Neuronal stem cell (in vitro differentiated cells): ENCODE data around the gene HRH3.
A peak's percentile ranks its signal among the peaks of the same experiment; 100 is the strongest.

ENCODE experiments used
- DNase-seq: peaks from one replicate; pipeline ENCODE4 v3.0.0-alpha.2; 2013; ENCODE audit warnings: low spot score
- H2AFZ ChIP-seq: one replicate; pipeline ENCODE4 v1.6.1; 2013; ENCODE audit warnings: mild to moderate bottlenecking, low read length, inconsistent platforms
- H2AK5ac ChIP-seq: 2 replicates; pipeline ENCODE4 v1.6.1; 2013; ENCODE audit warnings: low read depth, mild to moderate bottlenecking, inconsistent platforms, low read length, moderate library complexity, mixed read lengths
- H2BK120ac ChIP-seq: 2 replicates; pipeline ENCODE4 v1.6.1; 2013; ENCODE audit warnings: low read depth, mild to moderate bottlenecking, inconsistent platforms, low read length, moderate library complexity, mixed read lengths
- H2BK12ac ChIP-seq: one replicate; pipeline ENCODE4 v1.6.1; 2013; ENCODE audit warnings: low read length, inconsistent platforms
- H2BK15ac ChIP-seq: 2 replicates; pipeline ENCODE4 v1.6.1; 2013; ENCODE audit warnings: mild to moderate bottlenecking, low read length, inconsistent platforms, mixed read lengths
- H2BK5ac ChIP-seq: one replicate; pipeline ENCODE4 v1.6.1; 2013; ENCODE audit warnings: inconsistent platforms, mild to moderate bottlenecking, low read length, moderate library complexity
- H3K14ac ChIP-seq: one replicate; pipeline ENCODE4 v1.6.1; 2013; ENCODE audit warnings: low read length, inconsistent platforms
- H3K18ac ChIP-seq: 2 replicates; pipeline ENCODE4 v1.6.1; 2013; ENCODE audit warnings: low read length, inconsistent platforms
- H3K23ac ChIP-seq: 2 replicates; pipeline ENCODE4 v1.6.1; 2013; ENCODE audit warnings: low read depth, mild to moderate bottlenecking, mixed read lengths, low read length, inconsistent platforms; ENCODE audit not compliant: poor library complexity
- H3K27ac ChIP-seq: replicated peaks from 3 replicates; pipeline ENCODE4 v1.5.1; 2013; ENCODE audit warnings: low read length, inconsistent platforms
- H3K27me3 ChIP-seq, 3 experiments: 2 replicates each; pipeline ENCODE4 v1.6.1; 2013; ENCODE audit warnings: low read length in 3 of 3, mild to moderate bottlenecking in 2 of 3, inconsistent platforms in 1 of 3, low read depth in 1 of 3, mixed read lengths in 1 of 3, moderate library complexity in 1 of 3; ENCODE audit not compliant: control insufficient read depth in 3 of 3, insufficient read depth in 3 of 3
- H3K36me3 ChIP-seq, 2 donors: replicated peaks in 1 of 2; 2 replicates each; pipeline ENCODE4 v1.6.1; 2013; ENCODE audit warnings: low read length in 2 of 2; ENCODE audit not compliant: control insufficient read depth in 2 of 2, insufficient read depth in 2 of 2
- H3K4ac ChIP-seq: 2 replicates; pipeline ENCODE4 v1.6.1; 2013; ENCODE audit warnings: inconsistent platforms, mild to moderate bottlenecking, low read length, moderate library complexity
- H3K4me1 ChIP-seq, 2 donors: 1 replicate in 1 of 2; 2 replicates in 1 of 2; pipeline ENCODE4 v1.6.1; 2013; ENCODE audit warnings: low read length in 2 of 2, low read depth in 1 of 2; ENCODE audit not compliant: control insufficient read depth in 2 of 2, insufficient read depth in 1 of 2
- H3K4me2 ChIP-seq: one replicate; pipeline ENCODE4 v1.6.1; 2013; ENCODE audit warnings: mild to moderate bottlenecking, low read length, inconsistent platforms; ENCODE audit not compliant: insufficient read depth, poor library complexity, severe bottlenecking
- H3K4me3 ChIP-seq, 2 donors: 2 replicates each; pipeline ENCODE4 v1.5.1; 2013; ENCODE audit warnings: low read length in 2 of 2, mild to moderate bottlenecking in 2 of 2, inconsistent platforms in 1 of 2, moderate library complexity in 1 of 2
- H3K79me1 ChIP-seq: one replicate; pipeline ENCODE4 v1.6.1; 2013; ENCODE audit warnings: low read depth, mild to moderate bottlenecking, inconsistent platforms, low read length, moderate library complexity
- H3K9ac ChIP-seq: one replicate; pipeline ENCODE4 v1.6.1; 2013; ENCODE audit warnings: mild to moderate bottlenecking, low read depth, low read length, inconsistent platforms; ENCODE audit not compliant: poor library complexity
- H3K9me3 ChIP-seq, 2 donors: replicated peaks in 1 of 2; 2 replicates each; pipeline versions ENCODE3 to v1.6.1; 2013; ENCODE audit warnings: low read length in 2 of 2, mild to moderate bottlenecking in 2 of 2, inconsistent platforms in 1 of 2, low read depth in 1 of 2, mixed read lengths in 1 of 2, moderate library complexity in 1 of 2; ENCODE audit not compliant: control insufficient read depth in 2 of 2, insufficient read depth in 1 of 2
- H4K8ac ChIP-seq: one replicate; pipeline ENCODE4 v1.6.1; 2013; ENCODE audit warnings: low read depth, mild to moderate bottlenecking, inconsistent platforms, low read length, moderate library complexity
- H4K91ac ChIP-seq: one replicate; pipeline ENCODE4 v1.6.1; 2013; ENCODE audit warnings: low read length, low read depth, mild to moderate bottlenecking, inconsistent platforms; ENCODE audit not compliant: poor library complexity
- WGBS, 2 donors: extraction: QIAGEN DNeasy Blood & Tissue Kit; methylation state at CpG; one replicate each; pipeline ENCODE4 v1.1.7; 2013; ENCODE audit warnings: missing lambda C conversion rate in 2 of 2, mixed read lengths in 1 of 2; ENCODE audit not compliant: insufficient read length in 2 of 2, insufficient replicate concordance in 1 of 2; ENCODE audit errors: extremely low coverage in 2 of 2; 5-methylcytosine and 5-hydroxymethylcytosine counted together

HRH3 gene

DNA sequence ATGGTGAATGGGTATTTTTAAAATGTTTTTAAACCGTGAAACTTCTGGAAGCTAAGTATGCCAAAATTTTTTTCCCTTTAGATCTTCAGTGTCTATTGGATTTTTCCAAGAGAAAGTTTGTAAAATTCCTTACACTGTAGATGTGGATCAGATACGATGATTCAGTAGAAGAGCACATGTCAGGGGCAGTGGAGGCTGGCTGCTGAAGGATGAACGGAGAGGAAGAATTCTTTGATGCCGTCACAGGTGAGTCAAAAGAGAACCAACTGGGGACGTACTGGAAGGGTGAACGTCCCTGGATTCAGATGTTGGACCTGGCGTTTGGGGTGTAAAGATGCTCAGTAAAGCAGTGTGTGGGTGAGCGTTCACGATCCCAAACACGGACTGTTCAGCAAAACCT, 35.9 kb upstream of the HRH3 start:
- Histone ChIP-seq H3K9me3 (peaks cover 0 to 2% of the 10 kb centered on the region in 2 donors), H3K9ac (no peak overlapping the region), H4K8ac (no peak overlapping the region), H3K14ac (no peak overlapping the region), H3K27me3 (no peaks in the 10 kb centered on the region), H3K79me1 (peaks cover 4% of the 10 kb centered on the region), H3K4ac (no peak overlapping the region), H2AFZ (no peak overlapping the region), H2BK12ac (no peak overlapping the region), H3K4me3 (no peak overlapping the region), H3K27ac (no peak overlapping the region), H3K4me1 (peaks cover 0 to 5% of the 10 kb centered on the region in 2 donors), H2BK5ac (no peak overlapping the region), H3K23ac (no peak overlapping the region), H3K36me3 (peaks cover 20 to 50% of the 10 kb centered on the region in 2 donors), H3K4me2 (no peak overlapping the region), H2BK120ac (no peak overlapping the region), H4K91ac (no peak overlapping the region), H2AK5ac (no peak overlapping the region), H2BK15ac (no peak overlapping the region), H3K18ac (no peak overlapping the region)
- no peak for DNase-seq
- WGBS, 2 donors, result no CpG with 5 or more reads among the region's 10 CpGs

DNA sequence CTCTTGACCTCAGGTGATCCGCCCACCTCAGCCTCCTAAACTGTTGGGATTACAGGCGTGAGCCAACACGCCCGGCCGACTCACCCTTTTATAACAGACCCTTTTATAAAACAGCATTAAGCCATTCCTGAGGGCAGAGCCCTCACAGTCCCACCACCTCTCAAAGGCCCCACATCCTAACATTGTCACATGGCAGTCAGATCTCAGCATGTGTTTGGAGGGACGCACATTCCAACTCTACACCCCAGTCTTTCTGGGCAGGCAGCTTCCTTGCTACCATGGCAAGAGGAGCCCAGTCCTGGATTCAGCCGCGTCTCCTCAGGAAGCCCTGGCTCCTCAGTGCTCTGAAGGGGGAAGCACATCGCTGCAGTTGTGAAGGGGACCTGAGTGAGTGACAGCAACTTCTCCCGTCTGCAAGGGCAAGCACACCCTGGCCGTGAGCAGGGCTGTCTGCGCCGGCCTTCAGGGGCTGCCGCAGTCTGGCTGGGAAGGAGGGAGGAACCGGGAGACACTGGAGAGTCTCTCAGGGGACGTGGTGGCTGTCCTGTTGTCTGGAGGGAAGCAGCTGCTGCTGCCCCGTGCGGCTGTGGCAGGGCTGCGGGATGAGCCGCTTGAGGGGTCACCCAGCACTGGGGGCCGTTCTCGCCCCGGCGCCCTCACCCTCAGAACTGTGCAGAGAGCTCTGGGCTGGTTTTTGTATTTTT, 34.1 kb upstream of the HRH3 start:
- no peak overlapping the region for H2BK120ac ChIP-seq
- no peak overlapping the region for H4K8ac ChIP-seq
- H2BK15ac ChIP-seq, result no peak overlapping the region
- no peaks in the 10 kb centered on the region for H3K27me3 ChIP-seq
- H3K23ac ChIP-seq, result peak overlapping the region; percentile 77
- H3K14ac ChIP-seq, result peak overlapping the region; percentile 31
- WGBS, 2 donors, result no CpG with 5 or more reads among the region's 24 CpGs
- H2AK5ac ChIP-seq, result peak overlapping the region; percentile 94
- peaks cover 13 to 33% of the 10 kb centered on the region in 2 donors for H3K36me3 ChIP-seq
- no peak overlapping the region for H4K91ac ChIP-seq
- no peak overlapping the region for H3K4me2 ChIP-seq
- peaks cover 10% of the 10 kb centered on the region for H3K79me1 ChIP-seq
- peaks cover 0 to 5% of the 10 kb centered on the region in 2 donors for H3K4me1 ChIP-seq
- no peak overlapping the region for H3K4ac ChIP-seq
- no peak for DNase-seq
- no peak overlapping the region for H2BK12ac ChIP-seq
- peak overlapping the region; percentile 62 for H3K18ac ChIP-seq
- H2BK5ac ChIP-seq, result peak overlapping the region; percentile 72
- H3K27ac ChIP-seq, result peak overlapping the region; percentile 10
- H3K4me3 ChIP-seq, result no peak overlapping the region
- H3K9me3 ChIP-seq, result peaks cover 0 to 2% of the 10 kb centered on the region in 2 donors
- no peak overlapping the region for H3K9ac ChIP-seq
- no peak overlapping the region for H2AFZ ChIP-seq

DNA sequence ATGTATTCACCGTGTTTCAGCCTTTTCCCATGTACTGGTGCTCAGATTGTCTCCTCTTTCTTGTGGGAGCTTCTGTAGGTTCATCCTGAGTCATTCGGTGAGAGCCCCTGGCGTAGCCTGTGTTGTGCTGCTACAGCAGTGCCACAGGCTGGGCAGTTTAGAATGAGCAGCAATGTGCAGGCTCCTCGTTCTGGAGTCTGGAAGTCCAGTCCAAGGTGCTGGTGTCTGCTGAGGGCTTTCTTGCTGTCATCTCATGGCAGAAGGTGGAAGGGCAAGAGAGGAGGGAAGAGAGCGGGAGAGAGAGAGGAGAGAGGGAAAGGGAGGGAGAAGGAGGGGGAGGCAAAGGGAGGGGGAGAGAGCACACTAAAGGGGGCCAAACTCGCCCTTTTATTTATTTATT, 33.3 kb upstream of the HRH3 start:
- Histone ChIP-seq H3K36me3 (peaks cover 12 to 26% of the 10 kb centered on the region in 2 donors), H3K27me3 (no peaks in the 10 kb centered on the region), H4K91ac (no peak overlapping the region), H2BK15ac (no peak overlapping the region), H2BK120ac (no peak overlapping the region), H3K4me2 (no peak overlapping the region), H3K4ac (no peak overlapping the region), H2BK12ac (no peak overlapping the region), H2AFZ (no peak overlapping the region), H3K9ac (no peak overlapping the region), H3K4me1 (peaks cover 0 to 5% of the 10 kb centered on the region in 2 donors), H2BK5ac (no peak overlapping the region), H3K9me3 (peaks cover 0 to 2% of the 10 kb centered on the region in 2 donors), H3K79me1 (peaks cover 10% of the 10 kb centered on the region), H3K14ac (no peak overlapping the region), H4K8ac (no peak overlapping the region), H3K23ac (no peak overlapping the region), H2AK5ac (no peak overlapping the region), H3K4me3 (no peak overlapping the region), H3K18ac (no peak overlapping the region), H3K27ac (no peak overlapping the region)
- no CpG with 5 or more reads among the region's 6 CpGs for WGBS, 2 donors
- DNase-seq, result no peak

DNA sequence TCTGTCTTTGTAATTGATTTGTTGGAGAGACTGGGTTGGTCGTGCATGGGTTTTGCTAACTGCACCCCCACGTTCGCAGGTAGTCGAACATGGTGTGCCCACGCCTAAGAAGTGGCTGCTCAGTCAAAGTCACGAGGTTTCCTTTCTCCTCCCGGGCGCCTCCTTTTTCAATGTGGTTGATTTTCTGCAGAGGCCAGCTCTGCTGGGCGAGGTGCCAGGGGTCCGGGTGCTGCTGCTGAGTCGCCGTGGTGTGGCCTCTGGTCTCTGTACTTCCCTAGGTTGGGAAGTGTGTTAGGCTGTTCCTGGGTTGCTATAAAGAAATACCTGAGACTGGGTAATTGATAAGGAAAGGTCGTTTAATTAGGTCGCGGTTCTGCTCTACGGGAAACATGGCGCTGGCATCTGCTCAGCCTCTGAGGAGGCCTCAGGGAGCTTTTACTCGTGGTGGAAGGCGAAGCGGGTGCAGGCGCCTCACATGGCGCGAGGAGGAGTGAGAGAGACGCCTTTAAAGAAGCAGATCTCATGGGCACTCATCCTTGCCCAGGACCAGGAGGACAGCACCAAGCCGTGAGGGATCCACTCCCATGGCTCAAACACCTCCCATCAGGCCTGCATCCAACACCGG, 32.4 kb upstream of the HRH3 start:
- Histone ChIP-seq H3K18ac (no peak overlapping the region), H2BK15ac (no peak overlapping the region), H3K27me3 (no peaks in the 10 kb centered on the region), H2AK5ac (no peak overlapping the region), H3K9me3 (peaks cover 0 to 2% of the 10 kb centered on the region in 2 donors), H2AFZ (no peak overlapping the region), H2BK120ac (no peak overlapping the region), H3K4me3 (no peak overlapping the region), H3K4me1 (peaks cover 0 to 5% of the 10 kb centered on the region in 2 donors), H3K9ac (no peak overlapping the region), H3K23ac (no peak overlapping the region), H3K27ac (no peak overlapping the region), H2BK12ac (no peak overlapping the region), H4K91ac (no peak overlapping the region), H3K36me3 (peaks cover 11 to 21% of the 10 kb centered on the region in 2 donors), H3K4ac (no peak overlapping the region), H3K4me2 (no peak overlapping the region), H3K79me1 (peaks cover 10% of the 10 kb centered on the region), H3K14ac (no peak overlapping the region), H4K8ac (no peak overlapping the region), H2BK5ac (no peak overlapping the region)
- WGBS, 2 donors, result no CpG with 5 or more reads among the region's 26 CpGs
- no peak for DNase-seq
